ENCODE measurements around the gene GPC2. TPM values are rescaled to one million over a fixed set of nuclear protein-coding genes. Genes with fewer than 3 reads are reported as not detected.
"Not testable (repeated sequence)": the region's sequence is repeated elsewhere in the genome, so short reads cannot be mapped to it uniquely, and the experiment has no call there.

The GPC2 gene, protein sequence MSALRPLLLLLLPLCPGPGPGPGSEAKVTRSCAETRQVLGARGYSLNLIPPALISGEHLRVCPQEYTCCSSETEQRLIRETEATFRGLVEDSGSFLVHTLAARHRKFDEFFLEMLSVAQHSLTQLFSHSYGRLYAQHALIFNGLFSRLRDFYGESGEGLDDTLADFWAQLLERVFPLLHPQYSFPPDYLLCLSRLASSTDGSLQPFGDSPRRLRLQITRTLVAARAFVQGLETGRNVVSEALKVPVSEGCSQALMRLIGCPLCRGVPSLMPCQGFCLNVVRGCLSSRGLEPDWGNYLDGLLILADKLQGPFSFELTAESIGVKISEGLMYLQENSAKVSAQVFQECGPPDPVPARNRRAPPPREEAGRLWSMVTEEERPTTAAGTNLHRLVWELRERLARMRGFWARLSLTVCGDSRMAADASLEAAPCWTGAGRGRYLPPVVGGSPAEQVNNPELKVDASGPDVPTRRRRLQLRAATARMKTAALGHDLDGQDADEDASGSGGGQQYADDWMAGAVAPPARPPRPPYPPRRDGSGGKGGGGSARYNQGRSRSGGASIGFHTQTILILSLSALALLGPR
- total RNA-seq, result 97.8 and 106 TPM in 2 replicates
- long read RNA-seq, result 0 reads

DNA sequence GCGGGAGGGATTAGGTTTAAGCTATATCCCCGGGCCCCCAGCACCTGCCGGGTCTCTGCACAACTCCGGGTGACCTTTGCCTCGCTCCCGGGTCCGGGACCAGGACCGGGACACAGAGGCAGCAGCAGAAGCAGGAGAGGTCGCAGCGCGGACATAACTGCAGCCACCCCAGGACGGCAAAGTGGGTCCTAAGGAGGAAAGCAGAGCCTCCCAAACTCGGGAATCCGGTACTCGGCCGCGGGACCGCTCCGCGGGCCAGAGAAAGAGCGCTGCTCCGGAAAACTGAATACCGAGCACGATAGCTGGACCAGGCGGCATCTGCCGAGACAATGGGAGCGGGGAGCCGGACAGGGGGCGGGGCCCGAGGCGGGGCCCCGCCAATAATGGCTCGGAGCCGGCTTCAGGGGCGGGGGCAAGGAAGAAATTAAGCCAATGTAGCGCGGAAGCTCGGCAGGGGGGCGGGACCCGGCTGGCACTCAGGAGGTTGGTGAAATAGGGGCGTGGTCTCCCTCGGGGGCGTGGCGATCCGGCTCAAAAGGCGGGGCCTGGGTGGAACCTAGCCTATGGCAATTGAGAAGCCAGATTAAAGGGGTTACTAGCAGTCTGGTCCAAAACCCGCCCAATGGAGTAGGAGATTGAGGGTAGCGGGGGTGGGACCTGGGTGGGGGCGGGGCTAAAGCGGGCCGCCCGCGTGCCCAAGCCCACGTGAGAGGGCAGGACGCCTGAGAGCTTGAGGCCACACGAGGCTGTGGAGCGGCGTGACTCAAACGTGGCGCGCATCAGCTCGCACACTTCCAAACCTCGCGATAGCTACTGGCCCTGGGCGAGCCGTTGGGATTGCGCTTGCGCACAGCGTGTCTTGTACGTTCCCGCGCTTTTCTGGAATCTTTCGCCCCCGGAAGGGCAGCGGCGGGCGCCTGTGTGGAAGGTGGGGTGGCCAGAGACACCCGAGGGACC lies at the start of gene GPC2, which contains the start of gene STAG3:
TSS of gene GPC2 (minus strand) at position 337 of the 957 bp plus-strand sequence. CDS start at position 155, 182 bp downstream.
TSS of gene STAG3 (plus strand) at position 874 of the 957 bp plus-strand sequence. CDS start 2,639 bp downstream, outside the sequence.
- TF ChIP-seq, protein P1, sequence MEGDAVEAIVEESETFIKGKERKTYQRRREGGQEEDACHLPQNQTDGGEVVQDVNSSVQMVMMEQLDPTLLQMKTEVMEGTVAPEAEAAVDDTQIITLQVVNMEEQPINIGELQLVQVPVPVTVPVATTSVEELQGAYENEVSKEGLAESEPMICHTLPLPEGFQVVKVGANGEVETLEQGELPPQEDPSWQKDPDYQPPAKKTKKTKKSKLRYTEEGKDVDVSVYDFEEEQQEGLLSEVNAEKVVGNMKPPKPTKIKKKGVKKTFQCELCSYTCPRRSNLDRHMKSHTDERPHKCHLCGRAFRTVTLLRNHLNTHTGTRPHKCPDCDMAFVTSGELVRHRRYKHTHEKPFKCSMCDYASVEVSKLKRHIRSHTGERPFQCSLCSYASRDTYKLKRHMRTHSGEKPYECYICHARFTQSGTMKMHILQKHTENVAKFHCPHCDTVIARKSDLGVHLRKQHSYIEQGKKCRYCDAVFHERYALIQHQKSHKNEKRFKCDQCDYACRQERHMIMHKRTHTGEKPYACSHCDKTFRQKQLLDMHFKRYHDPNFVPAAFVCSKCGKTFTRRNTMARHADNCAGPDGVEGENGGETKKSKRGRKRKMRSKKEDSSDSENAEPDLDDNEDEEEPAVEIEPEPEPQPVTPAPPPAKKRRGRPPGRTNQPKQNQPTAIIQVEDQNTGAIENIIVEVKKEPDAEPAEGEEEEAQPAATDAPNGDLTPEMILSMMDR (conservative IDR thresholded peaks at IDR 0.05), result no peak

DNA sequence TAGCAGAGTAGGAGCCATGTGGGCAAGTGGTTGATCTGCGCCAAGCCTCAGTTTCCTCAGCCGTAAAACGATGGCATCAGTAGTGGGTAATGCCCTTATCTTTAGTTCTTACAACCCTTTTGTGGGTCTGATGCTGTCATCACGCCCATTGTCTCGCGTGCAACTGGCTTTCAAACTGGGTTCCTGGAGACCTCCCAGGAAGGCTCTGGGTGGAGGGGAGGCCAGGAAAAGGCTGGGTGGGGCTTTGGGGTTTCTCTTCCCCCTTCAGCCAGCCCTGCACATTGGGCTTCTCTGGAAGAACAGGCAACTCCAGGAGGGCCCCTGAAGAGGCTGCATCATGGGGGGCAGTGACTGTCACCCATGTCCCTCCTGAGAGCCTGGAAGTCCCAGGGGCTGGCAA lies 47.7 kb upstream of the GPC2 start:
- H3K4me3 Mint-ChIP-seq; H3K27me3 Mint-ChIP-seq (ENCODE audit: low read depth); H3K9me3 Mint-ChIP-seq; H3K27ac Mint-ChIP-seq (ENCODE audit: unreplicated experiment); H3K36me3 Mint-ChIP-seq (ENCODE audit: low read depth); DNase-seq (ENCODE audit: low read depth, low spot score); H3K4me1 Mint-ChIP-seq: not testable (repeated sequence)

More for the DNA sequence above, at the start of gene GPC2, which contains the start of gene STAG3:
- Mint-ChIP-seq H3K27ac (ENCODE audit: unreplicated experiment) (peak within 1 kb of the TSS; percentile 88), H3K27me3 (ENCODE audit: low read depth) (peaks cover 24% of the 10 kb centered on the region), H3K36me3 (ENCODE audit: low read depth) (peaks cover 8% of the 10 kb centered on the region), H3K4me3 (peak within 1 kb of the TSS; percentile 98), H3K4me1 (peaks cover 37% of the 10 kb centered on the region), H3K9me3 (peaks cover 2% of the 10 kb centered on the region)
- peak; percentile 99 for DNase-seq (ENCODE audit: low read depth, low spot score)

DNA sequence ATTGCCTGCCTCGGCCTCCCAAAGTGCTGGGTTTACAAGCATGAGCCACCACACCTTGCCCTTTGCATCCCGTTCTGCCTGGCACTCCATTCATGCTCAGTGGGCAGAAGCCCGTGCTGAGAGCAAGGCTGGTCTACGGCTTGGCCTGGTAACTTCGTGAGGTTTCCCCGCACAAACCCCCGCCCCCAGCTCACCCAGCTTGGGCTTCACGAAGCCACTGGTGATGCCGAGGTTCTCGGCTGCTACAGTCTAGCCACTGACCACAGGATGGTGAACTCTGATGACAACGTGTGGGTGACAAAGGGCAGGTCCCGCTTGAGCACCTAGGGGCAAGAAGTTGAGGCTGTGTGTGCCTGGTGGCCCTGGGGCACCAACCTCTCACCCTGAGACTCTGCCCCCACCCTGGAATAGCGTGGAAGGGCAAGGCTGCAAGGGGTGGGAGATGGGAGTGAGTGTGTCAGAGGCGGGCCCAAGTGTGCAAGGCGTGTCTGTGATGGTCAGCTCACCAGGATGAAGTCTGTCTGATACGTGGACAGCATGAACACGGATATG lies 46.3 kb upstream of the GPC2 start:
- not testable (repeated sequence) for H3K9me3 Mint-ChIP-seq; H3K4me3 Mint-ChIP-seq; H3K27ac Mint-ChIP-seq (ENCODE audit: unreplicated experiment); H3K36me3 Mint-ChIP-seq (ENCODE audit: low read depth); DNase-seq (ENCODE audit: low read depth, low spot score); H3K4me1 Mint-ChIP-seq; H3K27me3 Mint-ChIP-seq (ENCODE audit: low read depth)

DNA sequence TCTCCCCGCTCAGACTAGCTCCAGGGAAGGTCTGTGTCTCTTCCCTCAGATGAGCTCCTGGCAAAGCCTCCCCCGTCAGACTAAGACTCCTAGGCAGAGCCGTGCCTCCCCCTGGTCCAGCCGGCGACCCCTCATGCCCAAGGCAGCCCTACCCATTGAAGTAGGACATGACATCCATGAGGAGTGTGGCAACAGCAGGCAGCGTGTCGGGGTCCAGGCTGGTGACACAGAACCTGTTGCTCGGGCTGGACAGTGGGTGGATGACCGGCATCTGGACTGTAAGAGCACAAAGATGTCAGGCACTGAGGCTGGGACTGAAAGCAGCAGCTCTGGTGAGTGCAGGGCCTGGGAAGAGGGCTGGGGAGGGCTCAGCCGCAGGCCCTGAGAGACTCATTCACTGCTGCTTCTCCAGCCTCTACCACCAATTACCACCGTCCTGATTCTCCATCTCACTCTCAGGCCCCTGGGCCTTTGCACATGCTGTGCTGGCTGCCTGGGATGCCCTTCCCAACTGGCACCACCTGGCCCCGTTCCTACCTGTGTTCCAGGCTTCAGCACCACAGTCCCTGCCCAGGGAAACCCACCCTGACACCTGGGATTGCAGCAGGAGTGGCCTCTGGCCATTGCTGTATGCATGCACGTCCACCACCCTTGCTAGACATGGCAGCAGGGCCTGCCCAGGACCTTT lies 45.4 kb upstream of the GPC2 start:
- H3K27ac Mint-ChIP-seq (ENCODE audit: unreplicated experiment), result peak overlapping the region; percentile 35

DNA sequence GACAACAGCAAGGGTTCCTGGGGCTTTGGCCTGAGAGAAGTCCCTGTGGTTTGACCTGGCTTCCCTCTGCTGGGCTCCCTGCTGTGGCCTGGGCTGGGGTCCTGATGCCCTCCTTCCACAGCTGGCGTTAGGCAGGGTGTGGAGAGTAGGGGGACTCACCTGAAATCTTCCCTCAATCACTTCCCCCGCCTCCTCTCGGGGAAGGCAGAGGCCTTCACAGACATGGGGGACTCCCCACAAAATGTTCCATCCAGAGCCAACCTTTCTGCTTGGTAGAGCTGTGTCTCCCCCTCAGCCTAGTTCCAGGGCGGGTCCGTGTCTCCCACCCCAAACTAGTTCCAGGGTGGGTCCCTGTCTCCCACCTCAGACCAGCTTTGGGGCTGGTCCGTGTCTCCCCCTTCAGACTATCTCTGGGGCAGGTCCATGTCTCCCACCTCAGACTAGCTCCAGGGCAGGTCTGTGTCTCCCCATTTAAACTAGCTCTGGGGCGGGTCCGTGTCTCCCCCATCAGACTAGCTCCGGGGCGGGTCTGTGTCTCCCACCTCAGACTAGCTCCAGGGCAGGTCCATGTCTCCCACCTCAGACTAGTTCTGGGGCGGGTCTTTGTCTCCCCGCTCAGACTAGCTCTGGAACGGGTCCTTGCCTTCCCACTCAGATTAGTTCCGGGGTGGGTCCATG lies 44.7 kb upstream of the GPC2 start:
- no peak for DNase-seq (ENCODE audit: low read depth, low spot score)
- Mint-ChIP-seq H3K27ac (ENCODE audit: unreplicated experiment) (no peak overlapping the region), H3K4me1 (peaks cover under 1% of the 10 kb centered on the region), H3K4me3 (no peak overlapping the region), H3K36me3 (ENCODE audit: low read depth) (no peaks in the 10 kb centered on the region), H3K27me3 (ENCODE audit: low read depth) (no peaks in the 10 kb centered on the region), H3K9me3 (no peaks in the 10 kb centered on the region)
- TF ChIP-seq, protein P1 (conservative IDR thresholded peaks at IDR 0.05), result no peak

More for the DNA sequence above, 45.4 kb upstream of the GPC2 start:
- Mint-ChIP-seq H3K9me3 (no peaks in the 10 kb centered on the region), H3K36me3 (ENCODE audit: low read depth) (no peaks in the 10 kb centered on the region), H3K4me3 (no peak overlapping the region), H3K27me3 (ENCODE audit: low read depth) (no peaks in the 10 kb centered on the region), H3K4me1 (no peaks in the 10 kb centered on the region)
- DNase-seq (ENCODE audit: low read depth, low spot score), result no peak
- TF ChIP-seq, protein P1 (conservative IDR thresholded peaks at IDR 0.05), result no peak

All from neural crest cell (in vitro differentiated cells).